ENCODE measurements around the gene PLXNA2. TPM values are rescaled to one million over a fixed set of nuclear protein-coding genes. Genes with fewer than 3 reads are reported as not detected.

PLXNA2 gene
- total and polyA plus RNA-seq, 8 donors = 48.7 to 137 (median 72.9) TPM

DNA sequence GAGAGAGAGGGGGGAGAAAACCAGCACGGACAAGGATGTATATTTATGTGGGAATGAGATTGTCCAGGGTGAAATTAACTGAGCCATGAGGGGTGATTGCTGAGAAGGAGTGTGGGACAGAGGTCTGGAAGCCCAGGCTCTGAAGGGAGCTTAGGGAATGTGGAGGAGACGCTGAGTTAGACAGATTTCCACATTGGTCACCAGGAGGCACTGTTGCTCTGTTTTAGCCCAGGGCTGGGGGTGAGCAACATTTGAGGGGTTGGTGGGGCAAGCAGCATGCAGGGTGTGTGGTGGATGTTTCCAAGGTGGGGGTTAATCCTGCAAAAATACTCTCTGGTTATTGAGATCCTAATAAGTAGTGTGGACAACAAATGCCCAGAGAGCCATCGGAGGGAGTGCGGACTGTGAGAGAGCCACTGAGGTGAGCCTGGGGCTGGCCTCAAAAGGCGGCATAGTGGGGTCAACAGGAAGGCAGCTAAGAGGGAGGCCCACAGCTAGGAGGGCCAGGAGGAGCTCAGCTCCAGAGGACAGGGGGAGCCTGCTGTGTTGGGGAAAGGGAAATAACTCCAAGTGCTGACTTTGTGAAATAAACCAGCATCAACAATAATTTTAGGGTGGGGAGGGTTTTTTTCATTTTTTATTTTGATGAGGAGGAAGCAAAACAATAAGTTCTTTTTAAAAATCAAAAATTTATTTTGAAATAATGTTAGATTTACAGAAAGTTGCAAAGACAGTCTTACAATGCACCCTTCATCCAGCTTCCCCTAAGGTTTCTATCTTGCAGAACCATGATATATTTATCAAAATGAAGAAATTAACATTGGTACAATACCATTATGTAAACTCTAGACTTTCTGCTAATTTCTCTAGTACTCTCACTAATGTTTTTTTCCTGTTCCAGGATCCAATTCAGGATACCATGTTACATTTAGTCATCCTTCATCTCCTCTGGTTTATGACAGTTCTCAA, 250.4 kb downstream of the PLXNA2 start:
- H3K4me1 ChIP-seq = no peaks in the 10 kb centered on the region
- DNase-seq = no peak
- WGBS, 2 donors = 68 to 71% methylated on average over 5 of the region's 5 CpGs
- ATAC-seq = peak in 3 of 4 donors; percentile 34 to 68 (median 65)
- H3K4me3 ChIP-seq = no peak overlapping the region
- H3K27ac ChIP-seq = no peak overlapping the region
- H3K36me3 ChIP-seq = no peaks in the 10 kb centered on the region
- FAIRE-seq = no peak
- no peaks in the 10 kb centered on the region for H3K9me3 ChIP-seq
- TF ChIP-seq, protein P1, sequence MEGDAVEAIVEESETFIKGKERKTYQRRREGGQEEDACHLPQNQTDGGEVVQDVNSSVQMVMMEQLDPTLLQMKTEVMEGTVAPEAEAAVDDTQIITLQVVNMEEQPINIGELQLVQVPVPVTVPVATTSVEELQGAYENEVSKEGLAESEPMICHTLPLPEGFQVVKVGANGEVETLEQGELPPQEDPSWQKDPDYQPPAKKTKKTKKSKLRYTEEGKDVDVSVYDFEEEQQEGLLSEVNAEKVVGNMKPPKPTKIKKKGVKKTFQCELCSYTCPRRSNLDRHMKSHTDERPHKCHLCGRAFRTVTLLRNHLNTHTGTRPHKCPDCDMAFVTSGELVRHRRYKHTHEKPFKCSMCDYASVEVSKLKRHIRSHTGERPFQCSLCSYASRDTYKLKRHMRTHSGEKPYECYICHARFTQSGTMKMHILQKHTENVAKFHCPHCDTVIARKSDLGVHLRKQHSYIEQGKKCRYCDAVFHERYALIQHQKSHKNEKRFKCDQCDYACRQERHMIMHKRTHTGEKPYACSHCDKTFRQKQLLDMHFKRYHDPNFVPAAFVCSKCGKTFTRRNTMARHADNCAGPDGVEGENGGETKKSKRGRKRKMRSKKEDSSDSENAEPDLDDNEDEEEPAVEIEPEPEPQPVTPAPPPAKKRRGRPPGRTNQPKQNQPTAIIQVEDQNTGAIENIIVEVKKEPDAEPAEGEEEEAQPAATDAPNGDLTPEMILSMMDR (IDR thresholded peaks at IDR 0.05) = peak in 1 of 4 donors; percentile 13
- intact Hi-C loops (cut with DNase I) = no loop called here
- H3K27me3 ChIP-seq = no peaks in the 10 kb centered on the region

- Histone ChIP-seq H3K4me1 (no peaks in the 10 kb centered on the region), H3K27ac (no peak overlapping the region), H3K4me3 (no peak overlapping the region), H3K9me3 (no peaks in the 10 kb centered on the region), H3K36me3 (no peaks in the 10 kb centered on the region), H3K27me3 (no peaks in the 10 kb centered on the region)
- FAIRE-seq (no peak), DNase-seq (no peak), ATAC-seq (no peak)
- TF ChIP-seq, protein P1 (IDR thresholded peaks at IDR 0.05) = no peak
- intact Hi-C loops (cut with DNase I) = no loop called here
- WGBS, 2 donors = 75 to 86% methylated on average over 5 of the region's 5 CpGs
Measured at GRCh38 chr1:207992677-207993236, 251.4 kb downstream of the PLXNA2 start.

DNA sequence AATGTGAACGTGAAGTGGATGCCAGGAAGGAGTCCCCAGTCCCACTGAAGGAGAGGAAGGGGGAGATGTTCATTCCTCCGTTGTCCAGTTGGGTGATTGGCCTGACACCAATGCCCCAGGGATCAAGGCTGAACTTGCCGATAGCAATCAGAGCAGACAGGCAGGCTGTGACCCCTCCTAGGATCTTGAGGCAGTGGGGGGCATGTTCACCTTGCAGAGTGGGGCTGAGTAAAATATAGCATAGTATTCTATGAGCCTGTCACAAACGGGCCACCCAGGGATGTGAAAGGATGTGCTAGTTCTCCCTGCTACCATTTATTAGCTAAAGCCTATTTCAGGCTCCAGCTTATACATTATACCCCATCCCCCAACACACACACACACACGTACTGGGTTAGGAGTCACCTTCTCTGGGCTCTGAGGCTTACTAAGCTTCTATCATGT, 252.6 kb downstream of the PLXNA2 start:
- TF ChIP-seq, protein P1 (IDR thresholded peaks at IDR 0.05) = no peak
- no peak overlapping the region for H3K4me3 ChIP-seq
- 59 to 69% methylated on average over 5 of the region's 5 CpGs for WGBS, 2 donors
- no peak overlapping the region for H3K27ac ChIP-seq
- DNase-seq (no peak), FAIRE-seq (no peak), ATAC-seq (no peak)
- no peaks in the 10 kb centered on the region for H3K36me3 ChIP-seq
- intact Hi-C loops (cut with DNase I) = no loop called here
- no peaks in the 10 kb centered on the region for H3K9me3 ChIP-seq
- no peaks in the 10 kb centered on the region for H3K27me3 ChIP-seq
- no peaks in the 10 kb centered on the region for H3K4me1 ChIP-seq

- no peaks in the 10 kb centered on the region for H3K9me3 ChIP-seq
- H3K4me3 ChIP-seq = no peak overlapping the region
- no peaks in the 10 kb centered on the region for H3K27me3 ChIP-seq
- no peak overlapping the region for H3K27ac ChIP-seq
- 52 to 55% methylated on average over 16 of the region's 16 CpGs for WGBS, 2 donors
- DNase-seq (no peak), FAIRE-seq (no peak), ATAC-seq (no peak)
- no peaks in the 10 kb centered on the region for H3K36me3 ChIP-seq
- TF ChIP-seq, protein P1 (IDR thresholded peaks at IDR 0.05) = no peak
- H3K4me1 ChIP-seq = no peaks in the 10 kb centered on the region
- intact Hi-C loops (cut with DNase I) = no loop called here
Measured at GRCh38 chr1:207990876-207991582, 253.2 kb downstream of the PLXNA2 start.

Data from pancreas (tissue), 10 donors.